GM21390 (cell line): ENCODE measurements around the gene TLR10.
"Not testable (repeated sequence)": the region's sequence is repeated elsewhere in the genome, so short reads cannot be mapped to it uniquely, and the experiment has no call there.

ENCODE experiments used
- ATAC-seq: cut with Tn5 transposase; IDR thresholded peaks from one replicate; pipeline ENCODE4 v1.9.1; 2021; ENCODE audit not compliant: unreplicated experiment

TLR10 gene

DNA sequence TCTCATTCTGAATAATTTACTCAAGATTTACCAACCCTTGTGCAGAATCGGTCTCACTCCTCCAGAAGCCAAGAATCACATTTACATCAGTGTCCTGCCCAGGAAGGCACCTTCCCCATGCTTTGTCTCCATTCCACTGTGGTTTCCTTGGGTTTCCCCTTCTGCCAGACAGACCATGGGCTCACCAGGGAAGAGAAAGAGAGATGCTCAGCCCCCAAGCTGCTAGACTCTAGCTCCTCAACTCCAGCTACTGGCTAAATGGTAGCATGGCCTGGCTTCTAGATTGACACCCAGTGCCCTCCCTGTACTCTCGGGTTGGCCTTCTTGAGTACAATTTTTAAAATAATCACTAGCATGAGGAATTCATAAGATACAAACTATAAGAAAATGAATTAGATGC, 12.9 kb downstream of the TLR10 start:
- ATAC-seq = no peak

DNA sequence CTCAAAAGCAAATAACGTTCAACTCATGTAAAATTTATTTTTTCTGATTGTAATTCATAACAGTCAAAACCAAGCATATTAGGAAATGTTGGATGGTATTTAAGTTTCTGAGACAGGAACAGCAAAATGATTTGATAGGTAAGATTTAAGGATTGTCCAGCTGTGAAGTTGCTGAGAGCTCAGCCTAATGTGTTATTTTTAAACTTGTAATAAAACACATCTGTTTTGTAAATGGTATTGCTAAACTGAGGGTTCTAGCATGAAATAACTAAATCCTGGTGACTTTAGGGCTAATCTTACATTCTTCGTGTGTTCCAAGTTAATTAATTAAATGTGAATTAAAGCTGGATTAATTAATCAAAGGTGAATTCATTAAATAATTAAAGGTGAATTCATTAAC, 13.3 kb downstream of the TLR10 start:
- ATAC-seq = no peak

- no peak for ATAC-seq
Observed at GRCh38 chr4:38768968-38769394, 13.8 kb downstream of the TLR10 start.

GRCh38 chr4:38766940-38767339, 15.8 kb downstream of the TLR10 start:
- not testable (repeated sequence) for ATAC-seq

- no peak for ATAC-seq
Observed at GRCh38 chr4:38765382-38765781, 17.4 kb downstream of the TLR10 start.

GRCh38 chr4:38764277-38764676, 18.5 kb downstream of the TLR10 start:
- ATAC-seq = no peak

GRCh38 chr4:38762560-38762959, 20.2 kb downstream of the TLR10 start:
- ATAC-seq = peak; percentile 32

- ATAC-seq = no peak
Observed at GRCh38 chr4:38759790-38760122, 23.0 kb downstream of the TLR10 start.

DNA sequence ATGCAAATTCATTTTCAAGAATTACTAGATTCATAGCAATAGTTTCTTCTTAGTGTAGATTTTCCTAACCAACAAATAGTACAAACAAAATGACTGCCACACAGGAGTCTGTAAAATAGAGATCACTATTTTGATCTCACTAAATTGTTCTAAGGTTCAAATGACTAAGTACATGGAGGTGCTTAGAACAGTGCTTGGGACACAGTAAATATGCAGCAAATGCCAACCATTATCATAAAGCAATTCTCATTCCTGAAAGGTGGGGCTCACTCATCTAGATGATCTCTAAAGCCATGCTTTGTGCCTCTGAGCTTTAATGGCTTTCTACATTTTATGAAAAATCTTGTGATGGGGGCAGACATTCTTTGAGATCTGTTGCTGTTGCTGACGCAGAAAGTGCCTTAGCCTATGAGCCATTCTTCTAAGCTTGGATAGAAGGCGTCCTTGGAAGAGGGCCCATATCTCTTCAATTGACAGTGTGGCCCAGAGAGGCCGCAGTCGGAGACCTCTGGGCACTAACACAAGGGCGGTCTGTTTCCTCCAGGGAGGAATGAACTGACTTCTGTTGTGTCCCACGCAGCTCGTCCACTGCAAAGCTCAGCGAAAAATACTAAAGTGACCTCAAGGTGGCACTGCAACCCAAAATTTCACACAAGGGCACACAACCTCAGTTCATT, 23.5 kb downstream of the TLR10 start:
- ATAC-seq = no peak

- no peak for ATAC-seq
Observed at GRCh38 chr4:38757945-38758600, 24.7 kb downstream of the TLR10 start.

- no peak for ATAC-seq
Observed at GRCh38 chr4:38752941-38753806, 29.6 kb downstream of the TLR10 start.

DNA sequence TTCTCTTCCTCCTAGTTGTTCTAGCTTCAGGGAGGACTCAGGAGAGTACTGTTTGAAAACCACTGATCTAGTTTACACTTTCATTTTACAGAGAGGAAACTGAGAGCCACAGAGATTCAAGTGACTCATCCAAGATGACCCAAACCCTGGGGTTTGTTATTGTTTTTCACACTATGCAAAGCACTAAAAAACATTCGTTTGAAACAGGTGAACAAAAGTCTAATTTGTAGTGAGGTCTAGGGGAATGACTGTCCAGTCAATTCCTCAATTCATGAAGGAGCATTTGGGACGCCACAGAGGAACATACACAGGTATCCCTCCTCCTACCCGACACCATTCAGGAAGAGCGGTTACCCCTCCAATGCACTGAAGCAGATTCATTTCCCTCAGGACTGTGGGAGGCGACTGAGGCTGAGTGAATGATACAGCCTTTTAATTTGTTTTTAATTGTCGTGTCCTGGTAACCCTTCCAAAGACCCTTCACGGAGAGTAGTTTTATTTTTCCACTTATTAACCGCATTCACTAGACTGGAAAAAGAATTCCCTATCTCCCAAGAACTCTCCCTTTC, 30.3 kb downstream of the TLR10 start:
- ATAC-seq = peak; percentile 98

- no peak for ATAC-seq
Observed at GRCh38 chr4:38751341-38752010, 31.3 kb downstream of the TLR10 start.

DNA sequence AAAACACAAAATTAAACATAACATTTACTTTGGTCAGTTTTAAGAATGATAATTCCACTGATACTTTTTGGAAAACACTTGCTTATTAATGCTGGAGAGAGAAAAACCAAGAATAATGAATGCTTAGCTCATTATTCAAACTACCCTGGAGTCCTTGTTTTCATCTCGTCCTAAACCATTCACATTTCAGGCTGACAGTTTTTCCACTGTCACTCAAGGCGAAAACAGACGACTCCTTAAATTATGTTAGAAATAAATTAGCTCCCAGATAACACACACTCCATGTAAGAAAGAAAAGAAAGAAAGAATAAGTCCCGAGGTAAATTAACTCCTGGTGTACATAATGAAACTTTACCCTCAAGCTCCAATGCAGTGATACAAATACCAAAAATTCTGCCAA, 33.5 kb downstream of the TLR10 start:
- no peak for ATAC-seq

DNA sequence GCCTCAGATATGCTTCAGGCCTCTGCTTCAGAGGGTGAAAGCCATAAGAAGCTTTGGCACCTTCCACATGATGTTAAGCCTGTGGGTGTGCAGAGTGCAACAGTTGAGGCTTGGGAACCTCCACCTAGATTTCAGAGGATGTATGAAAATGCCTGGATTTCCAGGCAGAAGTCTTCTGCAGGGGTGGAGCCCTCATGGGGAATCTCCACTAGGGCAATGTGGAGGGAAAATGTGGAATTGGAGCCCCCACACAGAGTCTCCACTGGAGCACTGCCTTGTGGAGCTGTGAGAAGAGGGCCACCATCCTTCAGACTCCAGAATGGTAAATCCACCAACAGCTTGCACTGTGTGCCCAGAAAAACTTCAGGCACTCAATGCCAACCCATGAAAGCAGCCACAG, 35.2 kb downstream of the TLR10 start:
- no peak for ATAC-seq

- no peak for ATAC-seq
Observed at GRCh38 chr4:38745881-38746280, 36.9 kb downstream of the TLR10 start.

GRCh38 chr4:38743866-38744265, 38.9 kb downstream of the TLR10 start:
- ATAC-seq = no peak

DNA sequence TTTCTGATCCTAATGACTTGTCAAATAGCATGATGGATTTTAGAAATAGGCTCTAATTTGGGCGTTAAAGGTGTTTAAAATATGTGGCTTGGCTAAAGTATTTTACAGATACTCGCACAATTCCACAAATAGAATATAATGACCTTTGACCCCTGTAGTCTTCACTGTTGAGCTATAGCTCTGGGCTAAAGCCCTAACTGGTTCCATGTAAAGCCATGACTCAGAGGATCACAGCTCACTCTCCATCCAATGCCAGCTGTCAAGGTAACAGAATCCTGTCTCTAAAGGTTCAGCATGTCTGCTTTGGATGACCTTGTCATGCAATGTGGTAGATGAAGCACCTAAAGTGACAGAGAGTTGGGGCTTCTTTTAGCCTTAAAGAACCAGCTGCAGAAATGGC, 42.5 kb downstream of the TLR10 start:
- ATAC-seq = no peak

GRCh38 chr4:38738940-38739803, 43.6 kb downstream of the TLR10 start:
- no peak for ATAC-seq

DNA sequence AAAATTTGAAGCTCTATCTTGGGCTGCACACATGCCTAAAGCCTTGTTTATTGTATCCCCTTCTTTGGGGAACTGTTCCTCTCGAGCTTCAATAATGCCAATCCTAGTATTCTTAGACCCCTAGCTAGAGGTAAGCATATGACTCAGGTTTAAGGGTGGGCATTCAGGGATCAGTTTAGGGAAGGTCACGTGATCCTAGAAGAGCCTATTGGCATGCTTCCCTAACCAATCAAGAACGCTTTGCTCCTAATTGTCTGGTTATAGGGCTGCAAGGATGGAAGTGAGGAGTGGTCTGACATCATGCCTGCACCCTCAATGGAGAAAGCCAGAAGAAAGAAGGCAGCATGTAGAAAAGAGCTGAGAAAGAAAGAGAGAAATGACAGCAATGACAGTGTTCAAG, 46.9 kb downstream of the TLR10 start:
- no peak for ATAC-seq
